ENCODE measurements around the gene OR2A14. TPM values are rescaled to one million over a fixed set of nuclear protein-coding genes. Genes with fewer than 3 reads are reported as not detected.
"Not testable (repeated sequence)": the region's sequence is repeated elsewhere in the genome, so short reads cannot be mapped to it uniquely, and the experiment has no call there.

OR2A14 gene
- polyA plus RNA-seq (2013, experiment 1 of 2; ENCODE audit: insufficient read length), result not detected
- polyA plus RNA-seq (2013, experiment 2 of 2; ENCODE audit: insufficient read length), result not detected

DNA sequence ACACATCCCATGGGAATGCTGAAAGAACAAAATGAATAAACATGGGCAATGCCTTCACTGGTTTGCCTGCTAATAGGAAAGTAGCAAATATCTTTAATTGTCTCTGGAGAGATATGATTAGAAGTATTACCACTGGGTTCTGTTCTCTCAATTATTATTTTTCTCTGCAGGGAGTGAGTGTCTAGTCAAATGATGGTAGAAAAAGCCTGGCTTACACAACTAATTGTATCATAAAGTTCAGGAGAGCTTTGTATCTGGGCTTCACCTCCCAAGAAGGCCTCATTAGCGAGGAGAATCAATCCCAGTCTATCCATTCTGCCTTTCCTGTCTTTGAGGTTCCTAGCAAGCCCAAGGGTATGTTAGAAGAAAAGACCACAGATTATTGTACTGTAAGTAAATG, at the start of gene OR2A14:
Gene OR2A14 (plus strand): TSS at position 301 of the 400 bp plus-strand sequence. CDS start 5,937 bp downstream, outside the sequence.
- no peak for DNase-seq

DNA sequence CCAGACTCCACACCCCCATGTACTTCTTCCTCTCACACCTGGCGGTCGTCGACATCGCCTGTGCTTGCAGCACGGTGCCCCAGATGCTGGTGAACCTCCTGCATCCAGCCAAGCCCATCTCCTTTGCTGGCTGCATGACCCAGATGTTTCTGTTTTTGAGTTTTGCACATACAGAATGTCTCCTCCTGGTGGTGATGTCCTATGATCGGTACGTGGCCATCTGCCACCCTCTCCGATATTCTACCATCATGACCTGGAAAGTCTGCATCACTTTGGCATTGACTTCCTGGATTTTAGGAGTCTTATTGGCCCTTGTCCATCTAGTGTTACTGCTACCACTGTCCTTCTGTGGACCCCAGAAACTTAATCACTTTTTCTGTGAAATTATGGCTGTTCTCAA, 48.6 kb upstream of the OR2A14 start:
- DNase-seq, result no peak

- no peak for DNase-seq
Observed at GRCh38 chr7:144085978-144086377, 37.0 kb upstream of the OR2A14 start, which contains the start of gene OR2A12. TSS of gene OR2A12 (plus strand) at chr7:144086278. CDS start at chr7:144095108, 8,830 bp downstream.

DNA sequence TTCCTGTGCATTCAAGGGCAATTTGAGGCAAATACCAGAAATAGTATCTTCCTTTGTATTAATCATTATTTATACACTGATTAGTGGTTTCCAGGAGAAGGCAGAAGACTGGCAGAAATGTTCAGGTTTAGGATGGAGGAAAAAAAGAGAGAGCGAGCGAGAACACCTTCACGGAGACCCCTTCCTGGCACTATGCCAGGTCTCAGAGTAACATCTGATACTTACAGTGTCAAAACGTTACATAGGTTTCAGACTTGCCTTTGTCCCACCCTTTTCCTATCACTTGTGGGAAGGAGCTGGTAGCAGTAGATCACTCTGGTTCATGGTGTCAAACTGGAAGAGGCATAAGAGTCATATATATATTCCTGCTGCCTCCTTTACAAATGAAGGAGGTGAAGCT, 36.2 kb upstream of the OR2A14 start:
- DNase-seq, result no peak

DNA sequence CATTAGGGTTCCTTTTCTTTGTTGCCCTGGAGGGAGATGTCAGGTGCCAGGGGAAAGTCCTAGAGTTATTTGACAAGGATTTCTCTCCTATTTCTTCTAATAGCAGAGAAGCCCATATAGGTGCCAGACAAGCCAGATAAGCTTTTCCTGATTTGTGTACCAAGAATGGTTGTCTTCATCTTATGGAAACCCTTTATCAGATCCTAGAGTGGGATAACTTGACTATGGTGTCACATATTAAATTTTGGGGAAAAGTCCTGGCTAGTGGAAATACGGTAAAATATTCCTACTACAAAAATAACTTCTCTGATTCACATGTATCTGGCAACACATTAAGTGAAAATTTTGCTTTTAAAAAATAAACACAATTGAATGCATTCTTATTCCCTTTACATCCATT, 35.7 kb upstream of the OR2A14 start:
- no peak for DNase-seq

DNA sequence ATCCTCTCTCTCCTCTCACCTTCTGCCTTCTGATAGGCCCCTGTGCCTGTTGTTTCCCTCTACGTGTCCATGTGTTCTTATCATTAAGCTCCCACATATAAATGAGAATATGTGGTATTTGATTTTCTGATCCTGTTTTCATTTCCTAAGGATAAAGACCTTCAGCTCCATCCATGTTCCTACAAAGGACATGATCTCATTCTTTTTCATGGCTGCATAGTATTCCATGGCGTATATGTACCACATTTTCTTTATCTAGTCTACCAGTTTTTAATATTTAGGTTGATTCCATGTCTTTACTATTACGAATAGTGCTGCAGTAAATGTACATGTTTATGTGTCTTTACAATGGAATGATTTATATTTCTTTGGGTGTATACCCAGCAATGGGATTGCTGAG, 32.3 kb upstream of the OR2A14 start:
- no peak for DNase-seq

- DNase-seq, result no peak
Observed at GRCh38 chr7:144098776-144099175, 24.2 kb upstream of the OR2A14 start.

DNA sequence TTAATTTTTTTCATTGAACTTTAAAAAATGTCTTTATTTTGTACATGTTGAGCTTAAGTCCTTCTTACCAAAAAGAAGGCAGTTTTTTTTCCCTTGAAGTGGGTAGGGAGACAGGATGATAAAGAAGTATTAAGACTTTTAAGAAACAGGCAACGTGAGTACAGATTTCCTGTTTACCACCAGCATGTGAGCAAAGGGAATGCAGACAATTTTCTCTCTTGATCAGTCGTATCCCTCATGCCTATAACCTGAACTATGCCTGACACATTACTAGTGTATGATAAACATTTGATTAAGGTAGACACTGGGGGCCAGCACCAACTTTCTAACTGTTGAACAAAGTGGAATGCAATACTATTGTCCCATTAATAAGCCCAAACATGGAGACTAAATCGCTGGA, 22.4 kb upstream of the OR2A14 start:
- DNase-seq, result no peak

DNA sequence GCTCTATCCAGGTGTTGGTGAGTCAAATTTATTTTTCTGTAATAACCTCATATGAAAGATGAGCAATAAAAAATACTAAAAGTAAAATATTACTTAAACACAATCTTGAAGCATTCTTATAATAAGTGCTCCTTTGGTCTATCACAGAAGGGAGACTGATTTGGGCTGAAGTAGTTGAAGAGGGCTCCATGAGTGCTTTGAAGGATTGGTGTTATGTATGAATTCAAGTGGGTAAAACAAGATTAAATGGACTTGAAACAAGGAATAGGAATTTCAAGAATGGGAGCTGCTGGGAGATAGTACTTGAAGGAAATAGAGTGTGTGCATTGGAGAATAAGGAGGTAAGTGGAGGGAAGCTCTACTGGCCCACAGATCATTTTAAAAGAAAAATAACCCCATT, 20.9 kb upstream of the OR2A14 start:
- no peak for DNase-seq

DNA sequence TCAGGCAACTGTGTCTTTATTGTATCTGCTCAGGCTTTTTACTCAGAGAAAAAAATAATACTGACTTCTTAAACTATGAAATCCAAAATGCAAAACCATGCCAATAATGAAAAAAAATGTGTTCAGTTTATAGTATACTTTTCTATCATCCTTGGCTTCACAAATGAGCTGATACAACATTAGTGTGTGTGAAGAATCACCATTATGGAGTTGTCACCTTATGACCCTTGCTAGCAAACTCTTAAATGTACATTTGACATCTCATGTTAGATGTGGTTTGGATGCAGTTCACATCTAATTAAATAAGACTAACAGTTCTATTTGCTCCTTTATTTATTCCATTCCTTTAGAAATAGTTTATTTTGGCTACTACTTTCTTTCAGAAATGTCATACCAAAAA, 17.8 kb upstream of the OR2A14 start:
- no peak for DNase-seq

DNA sequence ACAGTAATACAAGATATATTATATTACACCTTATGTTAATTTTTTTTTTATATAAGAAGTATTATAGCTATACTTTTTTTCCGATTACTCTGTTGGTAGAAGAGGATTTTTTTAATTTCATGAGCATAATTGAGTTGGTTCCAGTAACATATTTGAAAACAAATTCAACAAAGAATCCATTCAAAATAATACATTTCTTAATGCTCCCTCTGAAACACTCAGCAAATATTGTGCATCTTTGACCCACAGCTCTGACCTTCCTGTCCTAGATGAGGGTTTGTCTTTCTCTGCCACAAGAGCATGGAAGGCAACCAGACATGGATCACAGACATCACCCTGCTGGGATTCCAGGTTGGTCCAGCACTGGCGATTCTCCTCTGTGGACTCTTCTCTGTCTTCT, 13.7 kb upstream of the OR2A14 start, which contains the start of gene OR2A2:
Gene OR2A2 (plus strand): TSS at position 301 of the 400 bp plus-strand sequence. CDS start 0 bp downstream, at position 301.
- no peak for DNase-seq

DNA sequence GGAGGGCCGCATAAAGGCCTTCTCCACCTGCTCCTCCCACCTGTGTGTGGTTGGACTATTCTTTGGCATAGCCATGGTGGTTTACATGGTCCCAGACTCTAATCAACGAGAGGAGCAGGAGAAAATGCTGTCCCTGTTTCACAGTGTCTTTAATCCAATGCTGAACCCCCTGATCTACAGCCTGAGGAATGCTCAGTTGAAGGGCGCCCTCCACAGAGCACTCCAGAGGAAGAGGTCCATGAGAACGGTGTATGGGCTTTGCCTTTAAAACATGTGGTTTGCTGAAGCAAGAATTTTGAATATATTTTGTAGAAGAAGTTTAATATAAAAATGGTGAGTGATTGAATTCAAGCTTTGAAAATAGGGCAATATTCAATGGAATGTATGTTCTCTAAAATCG, 12.7 kb upstream of the OR2A14 start:
- no peak for DNase-seq

- DNase-seq, result no peak
Observed at GRCh38 chr7:144113651-144114050, 9.3 kb upstream of the OR2A14 start.

DNA sequence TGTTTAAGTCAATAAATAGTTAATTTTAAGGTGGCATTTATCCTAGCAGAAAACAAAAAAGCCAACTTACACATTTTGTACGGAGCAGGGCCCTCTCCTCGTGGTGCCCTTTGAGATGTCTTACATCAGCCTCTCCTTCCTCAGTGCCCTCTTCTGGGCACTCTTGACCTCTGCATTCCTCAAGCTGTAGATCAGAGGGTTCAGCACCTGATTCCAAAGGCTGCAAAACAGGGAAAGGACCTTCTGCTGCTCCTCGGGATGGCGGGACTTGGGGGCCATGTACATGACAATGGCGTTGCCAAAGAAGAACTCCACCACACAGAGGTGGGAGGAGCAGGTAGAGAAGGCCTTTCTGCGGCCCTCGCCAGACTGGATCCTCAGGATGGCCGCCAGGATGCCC, 4.6 kb upstream of the OR2A14 start:
- no peak for DNase-seq

GRCh38 chr7:144127714-144128334, 4.8 kb downstream of the OR2A14 start:
- peak; percentile 66 for DNase-seq

DNA sequence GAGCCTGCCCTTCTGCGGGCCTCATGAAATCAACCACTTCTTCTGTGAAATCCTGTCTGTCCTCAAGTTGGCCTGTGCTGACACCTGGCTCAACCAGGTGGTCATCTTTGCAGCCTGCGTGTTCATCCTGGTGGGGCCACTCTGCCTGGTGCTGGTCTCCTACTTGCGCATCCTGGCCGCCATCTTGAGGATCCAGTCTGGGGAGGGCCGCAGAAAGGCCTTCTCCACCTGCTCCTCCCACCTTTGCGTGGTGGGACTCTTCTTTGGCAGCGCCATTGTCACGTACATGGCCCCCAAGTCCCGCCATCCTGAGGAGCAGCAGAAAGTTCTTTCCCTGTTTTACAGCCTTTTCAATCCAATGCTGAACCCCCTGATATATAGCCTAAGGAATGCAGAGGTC, 6.6 kb downstream of the OR2A14 start:
- DNase-seq, result not testable (repeated sequence)

DNA sequence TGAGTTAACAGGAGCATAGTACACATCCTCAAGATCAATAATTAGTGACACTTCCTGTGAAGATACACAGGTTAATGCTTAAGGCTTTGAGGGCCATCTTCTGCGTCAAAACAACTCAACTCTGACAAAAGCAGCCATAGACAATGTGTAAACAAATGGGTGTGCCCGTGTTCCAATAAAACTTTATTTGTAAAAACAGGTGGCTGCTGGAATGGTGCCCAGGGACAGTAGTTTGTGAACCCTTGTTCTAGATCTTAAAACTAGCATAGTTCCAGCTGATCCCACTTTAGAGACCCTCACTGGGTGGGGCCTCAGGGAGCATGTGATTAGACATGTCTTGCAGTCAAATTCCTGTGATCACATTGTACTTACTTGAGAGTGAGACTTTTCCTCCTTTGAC, 7.8 kb downstream of the OR2A14 start:
- no peak for DNase-seq

DNA sequence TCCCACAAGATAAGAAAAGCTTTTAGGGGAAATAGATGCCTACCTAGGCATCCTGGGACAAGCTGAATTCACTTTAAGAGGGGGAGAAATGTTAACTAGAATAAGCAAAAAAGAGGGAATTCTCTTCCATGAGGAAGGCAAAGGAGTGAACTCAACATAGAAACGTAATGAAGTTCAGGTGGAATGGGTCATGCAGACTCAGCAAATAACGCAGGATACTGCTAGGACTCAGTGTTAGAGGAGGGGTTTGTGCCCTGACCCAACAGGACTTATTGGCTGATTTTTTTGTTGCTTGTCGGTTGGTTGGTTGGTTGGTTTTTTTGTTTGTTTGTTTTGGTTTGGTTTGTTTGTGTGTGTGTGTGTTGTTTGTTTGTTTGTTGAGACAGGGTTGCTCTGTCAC, 9.3 kb downstream of the OR2A14 start:
- no peak for DNase-seq

DNA sequence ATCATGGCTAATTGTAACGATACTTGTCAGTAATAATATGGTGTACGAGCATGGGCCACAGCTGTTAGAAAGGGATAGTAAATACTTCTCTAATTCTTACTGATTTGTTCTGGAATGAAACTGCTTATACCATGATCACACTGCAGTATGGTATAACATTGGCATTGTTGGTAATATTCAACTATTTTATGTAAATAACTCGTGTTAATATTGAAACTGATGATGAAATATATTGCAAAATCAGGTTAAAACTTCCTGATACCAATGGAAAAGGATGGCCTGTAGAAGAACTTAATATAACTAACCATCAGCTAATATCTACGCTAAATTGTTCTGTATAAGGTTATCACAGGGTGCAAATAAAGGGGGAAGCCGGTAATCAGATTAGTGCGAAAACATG, 10.3 kb downstream of the OR2A14 start:
- DNase-seq, result no peak

DNA sequence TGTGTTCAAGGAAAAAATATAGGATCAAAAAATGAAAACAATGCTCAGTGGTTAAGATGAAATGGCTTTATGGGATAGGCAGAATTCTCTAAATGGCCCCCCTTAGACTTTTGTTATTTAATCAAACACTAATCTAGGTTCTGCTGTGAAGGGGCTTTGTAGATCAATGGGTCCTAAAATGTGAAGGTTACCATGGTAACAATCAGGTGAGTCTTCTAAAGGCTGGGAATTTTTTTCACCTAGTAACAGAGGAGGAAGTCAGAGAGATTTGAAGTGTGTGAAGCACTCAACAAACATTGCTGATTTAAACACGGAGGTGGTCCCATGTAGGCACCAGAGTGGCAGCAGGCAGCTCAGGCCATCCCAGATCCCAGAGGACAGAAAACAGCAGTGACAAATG, 11.1 kb downstream of the OR2A14 start:
- DNase-seq, result no peak

GRCh38 chr7:144137501-144137900, 14.5 kb downstream of the OR2A14 start:
- DNase-seq, result no peak

DNA sequence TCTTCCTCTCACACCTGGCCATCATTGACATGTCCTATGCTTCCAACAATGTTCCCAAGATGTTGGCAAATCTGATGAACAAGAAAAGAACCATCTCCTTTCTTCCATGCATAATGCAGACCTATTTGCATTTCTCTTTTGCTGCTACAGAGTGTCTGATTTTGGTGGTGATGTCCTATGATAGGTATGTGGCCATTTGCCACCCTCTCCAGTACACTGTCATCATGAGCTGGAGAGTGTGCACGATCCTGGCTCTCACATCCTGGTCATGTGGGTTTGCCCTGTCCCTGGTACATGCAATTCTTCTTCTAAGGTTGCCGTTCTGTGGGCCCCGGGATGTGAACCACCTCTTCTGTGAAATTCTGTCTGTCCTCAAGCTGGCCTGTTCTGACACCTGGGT, 19.2 kb downstream of the OR2A14 start:
- DNase-seq, result peak; percentile 0

DNA sequence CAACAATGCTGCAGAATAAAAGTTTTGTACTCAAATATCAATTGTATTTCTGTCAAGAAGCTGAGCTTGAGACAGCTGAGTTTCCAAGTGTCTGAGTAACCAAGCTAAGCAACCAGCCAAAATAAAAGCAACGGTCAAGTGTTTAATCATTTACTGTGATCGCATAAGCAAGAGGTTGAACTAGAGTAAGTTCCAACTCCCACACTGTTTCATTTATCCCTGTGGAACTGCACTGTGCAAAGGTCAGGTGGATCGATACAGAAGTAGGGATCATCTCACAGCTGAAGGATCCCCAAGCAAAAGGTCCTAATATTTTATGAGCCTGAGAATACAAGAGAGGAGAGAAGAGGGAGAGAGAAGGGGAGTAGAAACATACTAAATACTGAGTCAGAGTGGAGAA, 21.4 kb downstream of the OR2A14 start:
- no peak for DNase-seq

- no peak for DNase-seq
Observed at GRCh38 chr7:144148224-144148827, 25.4 kb downstream of the OR2A14 start.
